Activated naive CD8-positive, alpha-beta T cell treated with anti-CD3 and anti-CD28 coated beads for 36 hours (primary cell): ENCODE results near the gene CLHC1. TPM values are rescaled to one million over a fixed set of nuclear protein-coding genes. Genes with fewer than 3 reads are reported as not detected.
"Not testable (repeated sequence)": the region's sequence is repeated elsewhere in the genome, so short reads cannot be mapped to it uniquely, and the experiment has no call there.

ENCODE experiments used
- DNase-seq: peaks from one replicate; pipeline ENCODE4 v3.0.0; 2021
- H3K27ac Mint-ChIP-seq: one replicate; pipeline ENCODE4 v1.8.0; 2022; ENCODE audit warnings: mild to moderate bottlenecking, moderate library complexity, mixed read lengths
- H3K27me3 Mint-ChIP-seq: one replicate; pipeline ENCODE4 v1.8.0; 2022; ENCODE audit warnings: mild to moderate bottlenecking, mixed read lengths
- H3K36me3 Mint-ChIP-seq: one replicate; pipeline ENCODE4 v1.8.0; 2021; ENCODE audit warnings: mild to moderate bottlenecking, mixed read lengths
- H3K4me1 Mint-ChIP-seq: one replicate; pipeline ENCODE4 v1.8.0; 2021; ENCODE audit warnings: mixed read lengths
- H3K4me3 Mint-ChIP-seq: one replicate; pipeline ENCODE4 v1.8.0; 2022; ENCODE audit warnings: mild to moderate bottlenecking, moderate library complexity, mixed read lengths
- H3K9me3 Mint-ChIP-seq: one replicate; pipeline ENCODE4 v1.8.0; 2022; ENCODE audit warnings: mixed read lengths
- total RNA-seq, 2 experiments: library from RNA; stranded (reverse); gene quantifications; one replicate each; pipeline ENCODE4 v1.2.3, GENCODE V29; 2021

The CLHC1 gene
- total RNA-seq, 2 experiments from 2014 or later: 5.8 to 7.8 TPM

- no peak for DNase-seq
- Mint-ChIP-seq H3K4me3 (peak overlapping the region; percentile 67), H3K9me3 (peaks cover 2% of the 10 kb centered on the region), H3K4me1 (peaks cover 40% of the 10 kb centered on the region), H3K27ac (peak overlapping the region; percentile 84), H3K36me3 (peaks cover 17% of the 10 kb centered on the region), H3K27me3 (no peaks in the 10 kb centered on the region)
Measured at GRCh38 chr2:55223958-55224760, 7.9 kb downstream of the CLHC1 start.

GRCh38 chr2:55213822-55214221 is 18.3 kb downstream of the CLHC1 start:
- Mint-ChIP-seq H3K4me3 (no peak overlapping the region), H3K27me3 (no peaks in the 10 kb centered on the region), H3K36me3 (peaks cover 2% of the 10 kb centered on the region), H3K4me1 (no peaks in the 10 kb centered on the region), H3K27ac (no peak overlapping the region), H3K9me3 (no peaks in the 10 kb centered on the region)
- DNase-seq: no peak

- H3K27ac Mint-ChIP-seq: no peak overlapping the region
- DNase-seq: no peak
- no peaks in the 10 kb centered on the region for H3K4me1 Mint-ChIP-seq
- H3K36me3 Mint-ChIP-seq: peaks cover 46% of the 10 kb centered on the region
- no peaks in the 10 kb centered on the region for H3K27me3 Mint-ChIP-seq
- H3K9me3 Mint-ChIP-seq: peaks cover 18% of the 10 kb centered on the region
- no peak overlapping the region for H3K4me3 Mint-ChIP-seq
Measured at GRCh38 chr2:55204950-55205349, 27.1 kb downstream of the CLHC1 start.

GRCh38 chr2:55204536-55204935 is 27.6 kb downstream of the CLHC1 start:
- H3K9me3 Mint-ChIP-seq: peaks cover 21% of the 10 kb centered on the region
- no peak for DNase-seq
- H3K36me3 Mint-ChIP-seq: peaks cover 48% of the 10 kb centered on the region
- no peaks in the 10 kb centered on the region for H3K27me3 Mint-ChIP-seq
- no peaks in the 10 kb centered on the region for H3K4me1 Mint-ChIP-seq
- no peak overlapping the region for H3K4me3 Mint-ChIP-seq
- no peak overlapping the region for H3K27ac Mint-ChIP-seq

GRCh38 chr2:55200416-55200815 is 31.7 kb downstream of the CLHC1 start:
- Mint-ChIP-seq H3K27me3 (no peaks in the 10 kb centered on the region), H3K9me3 (peaks cover 22% of the 10 kb centered on the region), H3K36me3 (peaks cover 78% of the 10 kb centered on the region), H3K4me3 (no peak overlapping the region), H3K4me1 (no peaks in the 10 kb centered on the region), H3K27ac (no peak overlapping the region)
- no peak for DNase-seq

GRCh38 chr2:55196526-55196925 is 35.6 kb downstream of the CLHC1 start:
- no peak overlapping the region for H3K27ac Mint-ChIP-seq
- H3K36me3 Mint-ChIP-seq: peaks cover 72% of the 10 kb centered on the region
- H3K27me3 Mint-ChIP-seq: no peaks in the 10 kb centered on the region
- no peak overlapping the region for H3K4me3 Mint-ChIP-seq
- peaks cover 13% of the 10 kb centered on the region for H3K9me3 Mint-ChIP-seq
- no peak for DNase-seq
- H3K4me1 Mint-ChIP-seq: no peaks in the 10 kb centered on the region

GRCh38 chr2:55191888-55192287 is 40.2 kb downstream of the CLHC1 start:
- not testable (repeated sequence) for H3K4me1 Mint-ChIP-seq, DNase-seq, H3K27ac Mint-ChIP-seq, H3K9me3 Mint-ChIP-seq, H3K4me3 Mint-ChIP-seq, H3K27me3 Mint-ChIP-seq
- H3K36me3 Mint-ChIP-seq: peaks cover 49% of the 10 kb centered on the region

GRCh38 chr2:55186837-55187236 is 45.3 kb downstream of the CLHC1 start:
- DNase-seq, H3K4me3 Mint-ChIP-seq, H3K27me3 Mint-ChIP-seq, H3K27ac Mint-ChIP-seq, H3K4me1 Mint-ChIP-seq, H3K9me3 Mint-ChIP-seq: not testable (repeated sequence)
- H3K36me3 Mint-ChIP-seq: peaks cover 19% of the 10 kb centered on the region

- H3K4me3 Mint-ChIP-seq: no peak overlapping the region
- H3K9me3 Mint-ChIP-seq: no peaks in the 10 kb centered on the region
- H3K36me3 Mint-ChIP-seq: no peaks in the 10 kb centered on the region
- no peak for DNase-seq
- no peak overlapping the region for H3K27ac Mint-ChIP-seq
- H3K4me1 Mint-ChIP-seq: no peaks in the 10 kb centered on the region
- H3K27me3 Mint-ChIP-seq: no peaks in the 10 kb centered on the region
Measured at GRCh38 chr2:55180374-55180773, 51.7 kb downstream of the CLHC1 start.

- no peak for DNase-seq
- H3K27ac Mint-ChIP-seq: no peak overlapping the region
- H3K4me1 Mint-ChIP-seq: no peaks in the 10 kb centered on the region
- no peaks in the 10 kb centered on the region for H3K9me3 Mint-ChIP-seq
- no peaks in the 10 kb centered on the region for H3K36me3 Mint-ChIP-seq
- no peak overlapping the region for H3K4me3 Mint-ChIP-seq
- no peaks in the 10 kb centered on the region for H3K27me3 Mint-ChIP-seq
Measured at GRCh38 chr2:55176094-55176415, 56.0 kb downstream of the CLHC1 start.

GRCh38 chr2:55175254-55176093 is 56.6 kb downstream of the CLHC1 start:
- Mint-ChIP-seq H3K4me1 (no peaks in the 10 kb centered on the region), H3K9me3 (no peaks in the 10 kb centered on the region), H3K4me3 (no peak overlapping the region), H3K27ac (no peak overlapping the region), H3K36me3 (no peaks in the 10 kb centered on the region), H3K27me3 (no peaks in the 10 kb centered on the region)
- DNase-seq: no peak

- no peaks in the 10 kb centered on the region for H3K9me3 Mint-ChIP-seq
- no peaks in the 10 kb centered on the region for H3K36me3 Mint-ChIP-seq
- DNase-seq: no peak
- H3K27ac Mint-ChIP-seq: no peak overlapping the region
- H3K4me1 Mint-ChIP-seq: peaks cover 3% of the 10 kb centered on the region
- H3K4me3 Mint-ChIP-seq: no peak overlapping the region
- H3K27me3 Mint-ChIP-seq: no peaks in the 10 kb centered on the region
Measured at GRCh38 chr2:55173438-55174054, 58.5 kb downstream of the CLHC1 start.

GRCh38 chr2:55169915-55170314 is 62.2 kb downstream of the CLHC1 start:
- Mint-ChIP-seq H3K36me3 (no peaks in the 10 kb centered on the region), H3K4me1 (peaks cover 6% of the 10 kb centered on the region), H3K27me3 (no peaks in the 10 kb centered on the region), H3K9me3 (no peaks in the 10 kb centered on the region), H3K4me3 (no peak overlapping the region), H3K27ac (no peak overlapping the region)
- no peak for DNase-seq

GRCh38 chr2:55169359-55169758 is 62.7 kb downstream of the CLHC1 start:
- no peaks in the 10 kb centered on the region for H3K27me3 Mint-ChIP-seq
- H3K4me3 Mint-ChIP-seq: no peak overlapping the region
- H3K9me3 Mint-ChIP-seq: no peaks in the 10 kb centered on the region
- no peaks in the 10 kb centered on the region for H3K36me3 Mint-ChIP-seq
- peaks cover 6% of the 10 kb centered on the region for H3K4me1 Mint-ChIP-seq
- no peak overlapping the region for H3K27ac Mint-ChIP-seq
- DNase-seq: no peak
